ENCODE results near the gene EHBP1.

EHBP1 gene

DNA sequence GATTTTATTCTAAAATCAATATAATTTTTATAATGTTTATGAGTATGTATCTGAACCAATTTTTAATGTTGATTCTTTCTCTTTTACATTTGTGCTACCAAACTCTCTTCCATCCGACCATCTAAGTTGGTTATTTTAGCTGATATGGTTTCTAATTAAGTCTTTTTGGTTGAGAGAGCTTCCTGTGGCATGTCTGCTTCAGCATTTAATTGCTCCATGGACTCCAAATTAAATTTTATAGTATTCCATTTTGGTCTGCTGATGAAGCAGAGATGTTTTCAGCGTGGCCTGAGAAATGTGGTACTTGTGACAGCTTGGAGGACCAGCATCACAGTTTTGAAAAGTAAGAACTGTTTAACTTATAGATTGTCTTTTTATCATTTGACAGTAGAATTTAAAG is 105.6 kb downstream of the EHBP1 start:
- Histone ChIP-seq H3K9me3 (ENCODE audit: control insufficient read depth, insufficient read depth, low read depth, low read length) (no peaks in the 10 kb centered on the region), H3K27ac (ENCODE audit: extremely low read depth, low read depth, low read length) (no peak overlapping the region), H3K4me1 (ENCODE audit: control insufficient read depth, insufficient read depth, low read length) (no peaks in the 10 kb centered on the region), H3K4me3 (ENCODE audit: low read depth, low read length) (no peak overlapping the region), H3K36me3 (ENCODE audit: control insufficient read depth in 2 of 2, insufficient read depth in 1 of 2, low read length in 2 of 2) (no peaks in the 10 kb centered on the region; a peak in 1 of 3 replicates)
- POLR2A ChIA-PET = no interaction called here
- CTCF ChIA-PET = no interaction called here
- TF ChIP-seq ZNF433 (tag by site-specific recombination; IDR thresholded peaks at IDR 0.05; ENCODE audit: low read depth) (no peak), SP2 (tag by site-specific recombination; IDR thresholded peaks at IDR 0.05) (no peak), HOXA7 (CRISPR knock-in tag; IDR thresholded peaks at IDR 0.05; ENCODE audit: borderline replicate concordance) (no peak), ZNF571 (tag by site-specific recombination; IDR thresholded peaks at IDR 0.05) (no peak), MEIS1 (CRISPR knock-in tag; IDR thresholded peaks at IDR 0.05; ENCODE audit: borderline replicate concordance) (no peak), SCRT1 (tag by site-specific recombination; IDR thresholded peaks at IDR 0.05; ENCODE audit: borderline replicate concordance) (no peak), ZBTB1 (tag by site-specific recombination; IDR thresholded peaks at IDR 0.05) (no peak), ZNF121 (tag by site-specific recombination; IDR thresholded peaks at IDR 0.05) (no peak), ZNF157 (tag by site-specific recombination; IDR thresholded peaks at IDR 0.05) (no peak), ZNF76 (tag by site-specific recombination; IDR thresholded peaks at IDR 0.05; ENCODE audit: borderline replicate concordance, low read depth) (no peak), ZNF701 (tag by site-specific recombination; IDR thresholded peaks at IDR 0.05) (no peak), ZSCAN30 (tag by site-specific recombination; IDR thresholded peaks at IDR 0.05) (no peak)
- TF ChIP-seq, protein P1, sequence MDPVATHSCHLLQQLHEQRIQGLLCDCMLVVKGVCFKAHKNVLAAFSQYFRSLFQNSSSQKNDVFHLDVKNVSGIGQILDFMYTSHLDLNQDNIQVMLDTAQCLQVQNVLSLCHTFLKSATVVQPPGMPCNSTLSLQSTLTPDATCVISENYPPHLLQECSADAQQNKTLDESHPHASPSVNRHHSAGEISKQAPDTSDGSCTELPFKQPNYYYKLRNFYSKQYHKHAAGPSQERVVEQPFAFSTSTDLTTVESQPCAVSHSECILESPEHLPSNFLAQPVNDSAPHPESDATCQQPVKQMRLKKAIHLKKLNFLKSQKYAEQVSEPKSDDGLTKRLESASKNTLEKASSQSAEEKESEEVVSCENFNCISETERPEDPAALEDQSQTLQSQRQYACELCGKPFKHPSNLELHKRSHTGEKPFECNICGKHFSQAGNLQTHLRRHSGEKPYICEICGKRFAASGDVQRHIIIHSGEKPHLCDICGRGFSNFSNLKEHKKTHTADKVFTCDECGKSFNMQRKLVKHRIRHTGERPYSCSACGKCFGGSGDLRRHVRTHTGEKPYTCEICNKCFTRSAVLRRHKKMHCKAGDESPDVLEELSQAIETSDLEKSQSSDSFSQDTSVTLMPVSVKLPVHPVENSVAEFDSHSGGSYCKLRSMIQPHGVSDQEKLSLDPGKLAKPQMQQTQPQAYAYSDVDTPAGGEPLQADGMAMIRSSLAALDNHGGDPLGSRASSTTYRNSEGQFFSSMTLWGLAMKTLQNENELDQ (tag by site-specific recombination; IDR thresholded peaks at IDR 0.05; ENCODE audit: low read depth) = no peak
- TF ChIP-seq, protein P2, sequence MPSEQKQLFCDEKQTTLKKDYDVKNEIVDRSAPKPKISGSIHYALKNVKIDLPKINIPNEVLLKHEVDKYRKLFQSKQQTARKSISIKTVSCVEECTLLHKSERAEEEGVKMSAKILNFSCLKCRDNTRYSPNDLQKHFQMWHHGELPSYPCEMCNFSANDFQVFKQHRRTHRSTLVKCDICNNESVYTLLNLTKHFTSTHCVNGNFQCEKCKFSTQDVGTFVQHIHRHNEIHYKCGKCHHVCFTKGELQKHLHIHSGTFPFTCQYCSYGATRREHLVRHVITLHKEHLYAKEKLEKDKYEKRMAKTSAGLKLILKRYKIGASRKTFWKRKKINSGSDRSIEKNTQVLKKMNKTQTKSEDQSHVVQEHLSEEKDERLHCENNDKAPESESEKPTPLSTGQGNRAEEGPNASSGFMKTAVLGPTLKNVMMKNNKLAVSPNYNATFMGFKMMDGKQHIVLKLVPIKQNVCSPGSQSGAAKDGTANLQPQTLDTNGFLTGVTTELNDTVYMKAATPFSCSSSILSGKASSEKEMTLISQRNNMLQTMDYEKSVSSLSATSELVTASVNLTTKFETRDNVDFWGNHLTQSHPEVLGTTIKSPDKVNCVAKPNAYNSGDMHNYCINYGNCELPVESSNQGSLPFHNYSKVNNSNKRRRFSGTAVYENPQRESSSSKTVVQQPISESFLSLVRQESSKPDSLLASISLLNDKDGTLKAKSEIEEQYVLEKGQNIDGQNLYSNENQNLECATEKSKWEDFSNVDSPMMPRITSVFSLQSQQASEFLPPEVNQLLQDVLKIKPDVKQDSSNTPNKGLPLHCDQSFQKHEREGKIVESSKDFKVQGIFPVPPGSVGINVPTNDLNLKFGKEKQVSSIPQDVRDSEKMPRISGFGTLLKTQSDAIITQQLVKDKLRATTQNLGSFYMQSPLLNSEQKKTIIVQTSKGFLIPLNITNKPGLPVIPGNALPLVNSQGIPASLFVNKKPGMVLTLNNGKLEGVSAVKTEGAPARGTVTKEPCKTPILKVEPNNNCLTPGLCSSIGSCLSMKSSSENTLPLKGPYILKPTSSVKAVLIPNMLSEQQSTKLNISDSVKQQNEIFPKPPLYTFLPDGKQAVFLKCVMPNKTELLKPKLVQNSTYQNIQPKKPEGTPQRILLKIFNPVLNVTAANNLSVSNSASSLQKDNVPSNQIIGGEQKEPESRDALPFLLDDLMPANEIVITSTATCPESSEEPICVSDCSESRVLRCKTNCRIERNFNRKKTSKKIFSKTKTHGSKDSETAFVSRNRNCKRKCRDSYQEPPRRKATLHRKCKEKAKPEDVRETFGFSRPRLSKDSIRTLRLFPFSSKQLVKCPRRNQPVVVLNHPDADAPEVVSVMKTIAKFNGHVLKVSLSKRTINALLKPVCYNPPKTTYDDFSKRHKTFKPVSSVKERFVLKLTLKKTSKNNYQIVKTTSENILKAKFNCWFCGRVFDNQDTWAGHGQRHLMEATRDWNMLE (tag by site-specific recombination; conservative IDR thresholded peaks at IDR 0.05; ENCODE audit: low read depth) = no peak
- TF ChIP-seq, protein P3, sequence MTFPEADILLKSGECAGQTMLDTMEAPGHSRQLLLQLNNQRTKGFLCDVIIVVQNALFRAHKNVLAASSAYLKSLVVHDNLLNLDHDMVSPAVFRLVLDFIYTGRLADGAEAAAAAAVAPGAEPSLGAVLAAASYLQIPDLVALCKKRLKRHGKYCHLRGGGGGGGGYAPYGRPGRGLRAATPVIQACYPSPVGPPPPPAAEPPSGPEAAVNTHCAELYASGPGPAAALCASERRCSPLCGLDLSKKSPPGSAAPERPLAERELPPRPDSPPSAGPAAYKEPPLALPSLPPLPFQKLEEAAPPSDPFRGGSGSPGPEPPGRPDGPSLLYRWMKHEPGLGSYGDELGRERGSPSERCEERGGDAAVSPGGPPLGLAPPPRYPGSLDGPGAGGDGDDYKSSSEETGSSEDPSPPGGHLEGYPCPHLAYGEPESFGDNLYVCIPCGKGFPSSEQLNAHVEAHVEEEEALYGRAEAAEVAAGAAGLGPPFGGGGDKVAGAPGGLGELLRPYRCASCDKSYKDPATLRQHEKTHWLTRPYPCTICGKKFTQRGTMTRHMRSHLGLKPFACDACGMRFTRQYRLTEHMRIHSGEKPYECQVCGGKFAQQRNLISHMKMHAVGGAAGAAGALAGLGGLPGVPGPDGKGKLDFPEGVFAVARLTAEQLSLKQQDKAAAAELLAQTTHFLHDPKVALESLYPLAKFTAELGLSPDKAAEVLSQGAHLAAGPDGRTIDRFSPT (tag by site-specific recombination; IDR thresholded peaks at IDR 0.05) = no peak
- TF ChIP-seq, protein P4, sequence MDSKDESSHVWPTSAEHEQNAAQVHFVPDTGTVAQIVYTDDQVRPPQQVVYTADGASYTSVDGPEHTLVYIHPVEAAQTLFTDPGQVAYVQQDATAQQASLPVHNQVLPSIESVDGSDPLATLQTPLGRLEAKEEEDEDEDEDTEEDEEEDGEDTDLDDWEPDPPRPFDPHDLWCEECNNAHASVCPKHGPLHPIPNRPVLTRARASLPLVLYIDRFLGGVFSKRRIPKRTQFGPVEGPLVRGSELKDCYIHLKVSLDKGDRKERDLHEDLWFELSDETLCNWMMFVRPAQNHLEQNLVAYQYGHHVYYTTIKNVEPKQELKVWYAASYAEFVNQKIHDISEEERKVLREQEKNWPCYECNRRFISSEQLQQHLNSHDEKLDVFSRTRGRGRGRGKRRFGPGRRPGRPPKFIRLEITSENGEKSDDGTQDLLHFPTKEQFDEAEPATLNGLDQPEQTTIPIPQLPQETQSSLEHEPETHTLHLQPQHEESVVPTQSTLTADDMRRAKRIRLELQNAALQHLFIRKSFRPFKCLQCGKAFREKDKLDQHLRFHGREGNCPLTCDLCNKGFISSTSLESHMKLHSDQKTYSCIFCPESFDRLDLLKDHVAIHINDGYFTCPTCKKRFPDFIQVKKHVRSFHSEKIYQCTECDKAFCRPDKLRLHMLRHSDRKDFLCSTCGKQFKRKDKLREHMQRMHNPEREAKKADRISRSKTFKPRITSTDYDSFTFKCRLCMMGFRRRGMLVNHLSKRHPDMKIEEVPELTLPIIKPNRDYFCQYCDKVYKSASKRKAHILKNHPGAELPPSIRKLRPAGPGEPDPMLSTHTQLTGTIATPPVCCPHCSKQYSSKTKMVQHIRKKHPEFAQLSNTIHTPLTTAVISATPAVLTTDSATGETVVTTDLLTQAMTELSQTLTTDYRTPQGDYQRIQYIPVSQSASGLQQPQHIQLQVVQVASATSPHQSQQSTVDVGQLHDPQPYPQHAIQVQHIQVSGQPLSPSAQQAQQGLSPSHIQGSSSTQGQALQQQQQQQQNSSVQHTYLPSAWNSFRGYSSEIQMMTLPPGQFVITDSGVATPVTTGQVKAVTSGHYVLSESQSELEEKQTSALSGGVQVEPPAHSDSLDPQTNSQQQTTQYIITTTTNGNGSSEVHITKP (tag by site-specific recombination; IDR thresholded peaks at IDR 0.05) = no peak
